ENCODE data around the gene MINDY4. TPM values are rescaled to one million over a fixed set of nuclear protein-coding genes. Genes with fewer than 3 reads are reported as not detected.

MINDY4 gene
- total and polyA plus RNA-seq, 2 of the 8 experiments (the other 6 are each of a cell fraction or from before 2014, with no cell fraction given), result 1.3 to 3.6 TPM

- H3K9me3 ChIP-seq (ENCODE audit: insufficient read depth in 2 of 2, low read depth in 1 of 2, low read length in 1 of 2), result no peaks in the 10 kb centered on the region
- H3K79me2 ChIP-seq (ENCODE audit: control insufficient read depth in 1 of 2, insufficient read depth in 2 of 2, low read length in 2 of 2), result no peaks in the 10 kb centered on the region
- no peak overlapping the region for H3K56ac ChIP-seq (replicated peaks; ENCODE audit: insufficient read length, low read depth, low read length)
- no peak overlapping the region for H4K91ac ChIP-seq (replicated peaks; ENCODE audit: insufficient read length, low read length)
- no peaks in the 10 kb centered on the region for H3K27me3 ChIP-seq (replicated peaks in 1 of 4; ENCODE audit: control insufficient read depth in 3 of 4, extremely low read depth in 1 of 4, insufficient read depth in 3 of 4, low read length in 3 of 4)
- peaks cover 0 to 4% of the 10 kb centered on the region in 2 experiments for H4K20me1 ChIP-seq (replicated peaks in 1 of 2; ENCODE audit: control insufficient read depth in 1 of 2, insufficient read depth in 2 of 2, low read length in 2 of 2)
- TF ChIP-seq TEAD4 (IDR thresholded peaks at IDR 0.05; ENCODE audit: low read depth, low read length) (no peak), TCF12 (IDR thresholded peaks at IDR 0.05; ENCODE audit: low read depth, low read length) (0 out of 2 replicates have a peak, but pooled peaks have one; percentile 18)
- no peak overlapping the region; the same call in 1 of the 2 replicates for H4K8ac ChIP-seq (ENCODE audit: extremely low read depth, insufficient read depth, low read length)
- no peak overlapping the region for H3K23ac ChIP-seq (ENCODE audit: insufficient read length)
- no peak overlapping the region for H2AK5ac ChIP-seq (ENCODE audit: low read depth, low read length)
- no peaks in the 10 kb centered on the region for H3K79me1 ChIP-seq (ENCODE audit: low read depth, low read length)
- no peak for FAIRE-seq
- no peak overlapping the region; the same call in 1 of the 2 replicates for H3K18ac ChIP-seq (ENCODE audit: extremely low read depth, low read length)
- H2AFZ ChIP-seq (ENCODE audit: low read length), result no peak overlapping the region
- H3K23me2 ChIP-seq (ENCODE audit: low read depth, low read length), result no peaks in the 10 kb centered on the region; the same call in 1 of the 2 replicates
- no peak overlapping the region for H2BK120ac ChIP-seq (replicated peaks; ENCODE audit: low read depth, low read length)
- H2BK5ac ChIP-seq (ENCODE audit: low read depth, low read length), result no peak overlapping the region
- H3K4me1 ChIP-seq (replicated peaks in 1 of 4; ENCODE audit: control insufficient read depth in 3 of 4, insufficient read depth in 4 of 4, low read length in 3 of 4), result peaks cover 0 to 13% (median 4%) of the 10 kb centered on the region in 4 experiments; a peak in 4 of 7 replicates
- H3K14ac ChIP-seq (ENCODE audit: insufficient read length), result no peak overlapping the region
- no peak overlapping the region for H3K27ac ChIP-seq (ENCODE audit: low read depth, low read length)
- H3K9ac ChIP-seq (replicated peaks in 1 of 4; ENCODE audit: extremely low read depth in 1 of 4, low read depth in 3 of 4, low read length in 3 of 4), result no peak overlapping the region
- ChIA-PET POLR2A (ENCODE audit: partially characterized antibody) (no interaction called here), CTCF (ENCODE audit: partially characterized antibody) (interaction anchor here (0.5 to 7.4 kb wide), 10 partner anchors 21 to 516 kb away, joined by 3 to 55 read pairs (median 3); no protein-coding TSS in a partner anchor)
- no peak overlapping the region for H4K5ac ChIP-seq (ENCODE audit: insufficient read length, low read depth, low read length)
- H2BK15ac ChIP-seq (ENCODE audit: low read length), result no peak overlapping the region
- 0 out of 2 replicates have a peak overlapping the region, but pooled peaks have one; percentile 9 for H2BK12ac ChIP-seq (ENCODE audit: low read depth, low read length)
- H3K4ac ChIP-seq (replicated peaks; ENCODE audit: insufficient read length, low read depth, low read length), result no peak overlapping the region
- no peak overlapping the region for H3K4me3 ChIP-seq (ENCODE audit: extremely low read depth in 1 of 4, insufficient read depth in 2 of 4, low read depth in 3 of 4, low read length in 4 of 4)
- H2BK20ac ChIP-seq (ENCODE audit: low read length), result no peak overlapping the region
- DNase-seq (ENCODE audit: low read depth in 1 of 2, low spot score in 2 of 2), result no peak
- no peaks in the 10 kb centered on the region for H3K36me3 ChIP-seq (ENCODE audit: control insufficient read depth in 2 of 4, insufficient read depth in 4 of 4, low read length in 3 of 4)
- 89% methylated on average over 16 of the region's 16 CpGs; no CpG with 5 or more reads in 1 of the 2 experiments for WGBS, 2 experiments (ENCODE audit: extremely low coverage in 1 of 2, insufficient coverage in 1 of 2, insufficient read length in 1 of 2, insufficient replicate concordance in 2 of 2, low coverage in 1 of 2, low lambda C conversion rate in 2 of 2, missing lambda C conversion rate in 1 of 2)
- H3K4me2 ChIP-seq (ENCODE audit: insufficient read depth in 1 of 2, low read depth in 2 of 2, low read length in 2 of 2), result no peak overlapping the region
Observed at GRCh38 chr7:30913821-30914515, 142.8 kb downstream of the MINDY4 start.

Measured in H1 (cell line).